Vagina (tissue), 2 donors: ENCODE results near the gene AZU1. TPM values are rescaled to one million over a fixed set of nuclear protein-coding genes. Genes with fewer than 3 reads are reported as not detected.
A peak's percentile ranks its signal among the peaks of the same experiment; 100 is the strongest.
"Not testable (repeated sequence)": the region's sequence is repeated elsewhere in the genome, so short reads cannot be mapped to it uniquely, and the experiment has no call there.

ENCODE experiments used
- DNase-seq, 2 donors: peaks; one replicate each; pipeline ENCODE4 v3.0.0-alpha.2; 2017; ENCODE audit errors: extremely low spot score in 2 of 2
- H3K27ac ChIP-seq: fragments of 200-600 bp; sonication (generic); one replicate; pipeline ENCODE4 v1.5.1; 2019
- H3K27me3 ChIP-seq: fragments of 200-600 bp; sonication (generic); one replicate; pipeline ENCODE4 v1.5.1; 2019
- H3K36me3 ChIP-seq, 2 donors: fragments of 200-600 bp; sonication (generic); one replicate each; pipeline ENCODE4 v1.5.1; 2017 to 2019
- H3K4me1 ChIP-seq: fragments of 200-600 bp; sonication (generic); one replicate; pipeline ENCODE4 v1.5.1; 2019
- H3K4me3 ChIP-seq, 2 donors: fragments of 200-600 bp; sonication (generic); 1 replicate in 1 of 2; 2 replicates in 1 of 2; pipeline ENCODE4 v1.5.1; 2016 to 2019
- H3K9me3 ChIP-seq: fragments of 200-600 bp; sonication (generic); one replicate; pipeline ENCODE4 v1.5.1; 2019
- POLR2A ChIP-seq, 2 donors: fragments of 450-650 bp; IDR thresholded peaks; one replicate each; pipeline ENCODE4 v1.6.1; 2017; ENCODE audit warnings: antibody characterized with exemption in 2 of 2, mild to moderate bottlenecking in 2 of 2, moderate library complexity in 2 of 2
- POLR2AphosphoS5 ChIP-seq, 2 donors: sonication (generic); formaldehyde crosslinking; IDR thresholded peaks; one replicate each; pipeline ENCODE4 v1.9.0; 2017; ENCODE audit warnings: antibody characterized with exemption in 2 of 2, mild to moderate bottlenecking in 2 of 2, low read depth in 1 of 2; ENCODE audit not compliant: insufficient read depth in 1 of 2
- intact Hi-C: fragments of 100-400 bp; cut with DNase I; formaldehyde crosslinking; loops from one replicate; pipeline ENCODE4 v1.15.1; 2023
- total RNA-seq: library from RNA; depleted of rRNA; stranded (reverse); fragments of >200 nt; gene quantifications from one replicate; pipeline ENCODE4 v1.2.3, GENCODE V29; 2016
- TF ChIP-seq, protein P1 (sequence below), 3 experiments: fragments of 450-650 bp in 2 of 3; fragments of 200-600 bp in 1 of 3; sonication (generic) in 1 of 3; IDR thresholded peaks; one replicate each; pipeline ENCODE4 v1.5.1; 2017 to 2019; ENCODE audit warnings: antibody characterized with exemption in 3 of 3, mild to moderate bottlenecking in 2 of 3, moderate library complexity in 2 of 3

Gene AZU1
- total RNA-seq, 1 donor from 2014 or later: not detected

DNA sequence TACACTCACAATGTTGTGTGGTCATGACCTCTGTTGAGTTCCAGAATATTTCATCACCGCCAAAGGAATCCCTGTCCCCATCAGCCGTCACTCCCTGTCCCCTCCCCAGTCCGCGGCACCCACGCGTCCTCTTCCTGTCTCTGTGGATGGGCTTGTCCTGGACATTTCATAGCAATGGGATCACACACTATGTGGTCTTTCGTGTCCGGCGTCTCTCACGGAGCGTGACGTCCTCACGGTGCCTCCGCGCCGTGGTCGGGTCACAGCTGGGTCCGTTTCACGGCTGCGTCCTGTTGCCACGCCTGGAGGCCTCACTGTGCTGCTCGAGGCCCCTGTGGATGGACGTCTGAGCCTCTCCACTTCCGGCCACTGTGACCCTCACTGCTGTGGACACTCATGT lies 6.6 kb downstream of the AZU1 start:
- TF ChIP-seq POLR2AphosphoS5 (IDR thresholded peaks at IDR 0.05; ENCODE audit: insufficient read depth in 1 of 2, low read depth in 1 of 2): no peak
- no peak for TF ChIP-seq POLR2A (IDR thresholded peaks at IDR 0.05)
- TF ChIP-seq, protein P1, sequence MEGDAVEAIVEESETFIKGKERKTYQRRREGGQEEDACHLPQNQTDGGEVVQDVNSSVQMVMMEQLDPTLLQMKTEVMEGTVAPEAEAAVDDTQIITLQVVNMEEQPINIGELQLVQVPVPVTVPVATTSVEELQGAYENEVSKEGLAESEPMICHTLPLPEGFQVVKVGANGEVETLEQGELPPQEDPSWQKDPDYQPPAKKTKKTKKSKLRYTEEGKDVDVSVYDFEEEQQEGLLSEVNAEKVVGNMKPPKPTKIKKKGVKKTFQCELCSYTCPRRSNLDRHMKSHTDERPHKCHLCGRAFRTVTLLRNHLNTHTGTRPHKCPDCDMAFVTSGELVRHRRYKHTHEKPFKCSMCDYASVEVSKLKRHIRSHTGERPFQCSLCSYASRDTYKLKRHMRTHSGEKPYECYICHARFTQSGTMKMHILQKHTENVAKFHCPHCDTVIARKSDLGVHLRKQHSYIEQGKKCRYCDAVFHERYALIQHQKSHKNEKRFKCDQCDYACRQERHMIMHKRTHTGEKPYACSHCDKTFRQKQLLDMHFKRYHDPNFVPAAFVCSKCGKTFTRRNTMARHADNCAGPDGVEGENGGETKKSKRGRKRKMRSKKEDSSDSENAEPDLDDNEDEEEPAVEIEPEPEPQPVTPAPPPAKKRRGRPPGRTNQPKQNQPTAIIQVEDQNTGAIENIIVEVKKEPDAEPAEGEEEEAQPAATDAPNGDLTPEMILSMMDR (IDR thresholded peaks at IDR 0.05): no peak
- no peak overlapping the region for H3K4me3 ChIP-seq
- H3K27ac ChIP-seq: no peak overlapping the region
- H3K4me1 ChIP-seq: no peaks in the 10 kb centered on the region
- H3K27me3 ChIP-seq: no peaks in the 10 kb centered on the region
- DNase-seq: no peak
- intact Hi-C loops: no loop called here
- no peaks in the 10 kb centered on the region for H3K36me3 ChIP-seq
- H3K9me3 ChIP-seq: no peaks in the 10 kb centered on the region

DNA sequence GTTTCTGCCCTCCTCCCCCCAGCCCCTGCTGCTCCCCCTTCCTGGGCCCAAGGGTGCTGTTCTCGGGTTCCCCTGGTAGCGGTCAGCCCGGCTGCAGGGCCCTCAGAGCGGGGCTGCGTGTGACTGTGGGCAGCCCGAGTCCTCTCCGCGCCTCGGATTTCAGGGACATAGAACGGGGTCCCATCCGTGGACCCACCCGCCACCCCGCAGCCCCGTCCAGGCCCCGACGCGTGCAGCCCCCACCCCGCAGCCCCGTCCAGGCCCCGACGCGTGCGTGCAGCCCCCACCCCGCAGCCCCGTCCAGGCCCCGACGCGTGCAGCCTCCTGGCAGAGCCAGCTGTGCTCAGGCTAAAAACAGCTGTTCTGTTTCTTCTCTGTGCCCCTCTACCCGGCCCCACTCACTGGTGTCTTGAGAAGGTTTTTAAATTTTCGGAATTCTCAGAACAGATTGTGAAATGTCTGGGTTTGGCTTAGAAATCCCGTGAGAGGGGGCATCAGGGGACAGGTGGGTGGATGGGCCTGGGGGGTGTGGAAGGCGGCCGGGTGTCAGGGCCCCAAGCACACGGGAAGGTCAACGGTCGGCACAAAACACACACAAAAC lies 7.7 kb downstream of the AZU1 start:
- H3K9me3 ChIP-seq: no peaks in the 10 kb centered on the region
- TF ChIP-seq POLR2AphosphoS5 (IDR thresholded peaks at IDR 0.05; ENCODE audit: insufficient read depth in 1 of 2, low read depth in 1 of 2): no peak
- TF ChIP-seq, protein P1 (IDR thresholded peaks at IDR 0.05): no peak
- no peak for TF ChIP-seq POLR2A (IDR thresholded peaks at IDR 0.05)
- H3K27me3 ChIP-seq: no peaks in the 10 kb centered on the region
- no peak overlapping the region for H3K4me3 ChIP-seq
- H3K36me3 ChIP-seq: no peaks in the 10 kb centered on the region
- intact Hi-C loops: no loop called here
- no peaks in the 10 kb centered on the region for H3K4me1 ChIP-seq
- H3K27ac ChIP-seq: no peak overlapping the region
- no peak for DNase-seq

DNA sequence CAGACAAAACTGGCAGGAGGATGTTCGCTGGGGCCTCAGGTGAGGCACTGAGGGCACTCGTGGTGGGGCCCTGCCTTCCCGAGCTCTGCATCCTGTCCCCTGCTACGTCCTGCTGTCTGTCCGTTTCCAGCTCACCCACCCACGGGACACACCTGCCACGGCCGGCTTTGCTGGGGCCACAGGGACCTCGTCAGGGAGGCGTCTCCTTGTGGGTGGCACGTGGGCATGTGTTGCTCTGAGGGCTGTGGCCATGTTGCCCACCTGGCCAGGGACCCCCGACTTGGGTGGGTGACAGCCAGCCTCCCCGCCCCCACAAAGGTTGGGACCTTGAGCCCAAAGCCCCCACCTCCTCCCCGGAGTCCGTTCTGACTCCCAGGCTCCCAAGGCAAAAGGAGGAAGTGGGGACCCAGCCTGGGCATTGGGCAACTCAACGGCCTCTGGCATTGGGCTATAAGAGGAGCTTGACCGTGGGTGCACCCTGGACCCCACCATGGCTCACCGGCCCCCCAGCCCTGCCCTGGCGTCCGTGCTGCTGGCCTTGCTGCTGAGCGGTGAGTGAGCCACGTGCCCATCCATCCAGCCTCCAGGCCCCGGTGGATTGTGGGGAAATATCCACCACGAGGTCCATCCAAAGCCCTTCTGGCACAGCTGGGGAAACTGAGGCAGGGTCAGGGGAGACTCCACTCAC lies 13.0 kb downstream of the AZU1 start, which contains the start of gene PRTN3:
Gene PRTN3, plus strand, starts transcription at position 481 of the 688 bp plus-strand sequence. Its CDS starts 10 bp downstream, at position 491.
- intact Hi-C loops: no loop called here
- no peak within 1 kb of the TSS for H3K4me3 ChIP-seq
- TF ChIP-seq POLR2A (IDR thresholded peaks at IDR 0.05): no peak
- TF ChIP-seq POLR2AphosphoS5 (IDR thresholded peaks at IDR 0.05; ENCODE audit: insufficient read depth in 1 of 2, low read depth in 1 of 2): no peak
- TF ChIP-seq, protein P1 (IDR thresholded peaks at IDR 0.05): no peak
- H3K27me3 ChIP-seq: no peaks in the 10 kb centered on the region
- DNase-seq: no peak
- no peak within 1 kb of the TSS for H3K27ac ChIP-seq
- H3K36me3 ChIP-seq: no peaks in the 10 kb centered on the region
- peaks cover 17% of the 10 kb centered on the region for H3K4me1 ChIP-seq
- H3K9me3 ChIP-seq: no peaks in the 10 kb centered on the region

DNA sequence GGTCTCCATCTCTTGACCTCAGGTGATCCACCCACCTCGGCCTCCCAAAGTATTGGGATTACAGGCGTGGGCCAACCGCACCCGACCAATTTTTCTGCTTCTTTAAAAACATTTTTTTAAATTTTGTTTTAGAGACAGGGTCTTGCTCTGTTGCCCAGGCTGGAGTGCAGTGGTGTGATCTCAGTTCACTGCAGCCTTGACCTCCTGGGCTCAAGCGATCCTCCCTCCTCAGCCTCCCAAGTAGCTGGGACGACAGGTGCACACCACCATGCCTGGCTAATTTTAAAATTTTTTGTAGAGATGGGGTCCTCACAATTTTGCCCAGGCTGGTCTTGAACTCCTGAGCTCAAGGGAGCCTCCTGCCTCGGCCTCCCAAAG lies 15.2 kb downstream of the AZU1 start:
- intact Hi-C loops, H3K4me3 ChIP-seq: not testable (repeated sequence)

DNA sequence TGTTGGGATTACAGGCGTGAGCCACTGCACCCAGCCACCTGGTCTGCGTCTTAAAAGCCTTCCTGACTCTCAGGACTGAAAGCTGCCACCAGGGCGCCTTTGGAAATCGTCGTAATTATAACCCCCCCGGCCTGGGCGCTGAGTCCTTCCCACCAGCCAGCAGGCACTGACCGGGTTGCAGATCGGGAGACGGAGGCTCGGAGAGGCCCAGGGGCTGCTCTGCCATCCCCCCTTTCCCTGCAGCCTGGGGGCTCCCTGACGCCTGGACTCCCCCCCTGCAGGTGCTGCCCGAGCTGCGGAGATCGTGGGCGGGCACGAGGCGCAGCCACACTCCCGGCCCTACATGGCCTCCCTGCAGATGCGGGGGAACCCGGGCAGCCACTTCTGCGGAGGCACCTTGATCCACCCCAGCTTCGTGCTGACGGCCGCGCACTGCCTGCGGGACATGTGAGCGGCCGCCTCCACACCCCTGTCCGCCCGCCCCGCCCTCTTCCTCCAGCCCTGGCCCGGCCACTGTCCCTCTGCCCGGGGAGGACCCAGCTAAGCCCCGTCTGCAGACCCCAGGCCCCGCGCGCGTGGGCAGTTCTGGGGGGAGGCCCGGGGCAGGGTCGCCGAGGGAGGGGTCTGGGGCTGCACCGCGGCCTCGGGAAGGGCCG lies 15.7 kb downstream of the AZU1 start:
- DNase-seq: no peak
- Histone ChIP-seq H3K4me1 (peaks cover 26% of the 10 kb centered on the region), H3K27ac (no peak overlapping the region), H3K27me3 (no peaks in the 10 kb centered on the region), H3K4me3 (peak overlapping the region; percentile 24 to 28), H3K9me3 (no peaks in the 10 kb centered on the region), H3K36me3 (no peaks in the 10 kb centered on the region)
- TF ChIP-seq, protein P1 (IDR thresholded peaks at IDR 0.05): no peak
- TF ChIP-seq POLR2AphosphoS5 (IDR thresholded peaks at IDR 0.05; ENCODE audit: insufficient read depth in 1 of 2, low read depth in 1 of 2) (no peak), POLR2A (IDR thresholded peaks at IDR 0.05) (no peak)
- intact Hi-C loops: no loop called here

More for the DNA sequence above, 15.2 kb downstream of the AZU1 start:
- DNase-seq, H3K9me3 ChIP-seq, H3K27me3 ChIP-seq, H3K36me3 ChIP-seq, H3K27ac ChIP-seq: not testable (repeated sequence)
- H3K4me1 ChIP-seq: peaks cover 21% of the 10 kb centered on the region
